Hepatocyte (in vitro differentiated cells): ENCODE measurements around the gene OCIAD1.

Experiments used
- CTCF ChIP-seq: fragments of 200-600 bp; sonication (generic); IDR thresholded peaks from 2 replicates; pipeline ENCODE4 v1.5.1; 2016; ENCODE audit warnings: antibody characterized with exemption, mild to moderate bottlenecking; ENCODE audit not compliant: poor library complexity
- EZH2 ChIP-seq: fragments of 200-600 bp; sonication (generic); IDR thresholded peaks from 2 replicates; pipeline ENCODE4 v1.6.1; 2016; ENCODE audit warnings: antibody characterized with exemption, mild to moderate bottlenecking, borderline replicate concordance
- EZH2phosphoT487 ChIP-seq: fragments of 200-600 bp; sonication (generic); IDR thresholded peaks from one replicate; pipeline ENCODE4 v1.6.1; 2018; ENCODE audit warnings: antibody characterized with exemption, mild to moderate bottlenecking, low read depth, moderate library complexity; ENCODE audit not compliant: unreplicated experiment, severe bottlenecking

DNA sequence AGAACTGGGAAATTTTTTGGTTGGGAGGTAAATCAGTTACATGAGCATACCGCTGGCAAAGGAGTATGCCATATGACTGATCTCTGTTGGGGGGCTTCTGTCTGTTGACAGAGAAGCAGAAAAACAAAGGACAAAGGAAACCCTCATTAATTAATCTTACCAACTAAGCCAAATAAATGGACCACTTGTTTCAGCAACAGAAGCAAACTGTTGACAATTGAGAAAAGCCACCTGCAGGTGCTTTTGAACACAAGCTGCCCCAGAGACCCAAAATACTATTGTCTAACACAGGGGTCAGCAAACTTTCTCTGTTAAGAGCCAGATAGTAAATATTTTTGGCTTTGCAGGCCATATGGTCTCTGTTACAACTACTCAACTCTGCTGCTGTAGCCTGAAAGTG, 43.8 kb upstream of the OCIAD1 start:
- TF ChIP-seq CTCF (no peak), EZH2 (no peak), EZH2phosphoT487 (no peak)
